ENCODE data around the gene PTN.
"Not testable (repeated sequence)": the region's sequence is repeated elsewhere in the genome, so short reads cannot be mapped to it uniquely, and the experiment has no call there.

Gene PTN

GRCh38 chr7:137269240-137269639 lies 74.3 kb downstream of the PTN start:
- H3K27ac ChIP-seq (ENCODE audit: extremely low read depth, low read depth, low read length): no peak overlapping the region
- no peaks in the 10 kb centered on the region for H3K36me3 ChIP-seq (ENCODE audit: control insufficient read depth in 2 of 2, insufficient read depth in 1 of 2, low read length in 2 of 2)
- ChIA-PET CTCF (interaction anchor here (0.6 to 0.7 kb wide), 2 partner anchors 74 to 322 kb away, joined by 3 read pairs; no protein-coding TSS in a partner anchor), POLR2A (no interaction called here)
- no peak for TF ChIP-seq ZNF843 (tag by site-specific recombination; IDR thresholded peaks at IDR 0.05)
- no peak for TF ChIP-seq ZNF121 (tag by site-specific recombination; IDR thresholded peaks at IDR 0.05)
- TF ChIP-seq ZSCAN30 (tag by site-specific recombination; IDR thresholded peaks at IDR 0.05): no peak
- TF ChIP-seq KLF10 (tag by site-specific recombination; IDR thresholded peaks at IDR 0.05): no peak
- TF ChIP-seq SETDB1 (IDR thresholded peaks at IDR 0.05; ENCODE audit: insufficient read length, low read length): no peak
- no peak for TF ChIP-seq ZNF571 (tag by site-specific recombination; IDR thresholded peaks at IDR 0.05)
- no peak for TF ChIP-seq ZNF140 (tag by site-specific recombination; IDR thresholded peaks at IDR 0.05)
- no peak for TF ChIP-seq ZNF274 (IDR thresholded peaks at IDR 0.05; ENCODE audit: low read length)
- TF ChIP-seq ZNF274 (tag by site-specific recombination; IDR thresholded peaks at IDR 0.05; ENCODE audit: borderline replicate concordance): no peak
- no peaks in the 10 kb centered on the region for H3K9me3 ChIP-seq (ENCODE audit: control insufficient read depth, insufficient read depth, low read depth, low read length)
- no peaks in the 10 kb centered on the region for H3K4me1 ChIP-seq (ENCODE audit: control insufficient read depth, insufficient read depth, low read length)
- H3K4me3 ChIP-seq (ENCODE audit: low read depth, low read length): no peak overlapping the region

- H3K4me1 ChIP-seq (ENCODE audit: control insufficient read depth, insufficient read depth, low read length); H3K9me3 ChIP-seq (ENCODE audit: control insufficient read depth, insufficient read depth, low read depth, low read length); H3K36me3 ChIP-seq (ENCODE audit: control insufficient read depth in 2 of 2, insufficient read depth in 1 of 2, low read length in 2 of 2); H3K4me3 ChIP-seq (ENCODE audit: low read depth, low read length); POLR2A ChIA-PET; H3K27ac ChIP-seq (ENCODE audit: extremely low read depth, low read depth, low read length): not testable (repeated sequence)
- CTCF ChIA-PET: interaction anchor here (0.7 kb wide), 1 partner anchor 323 kb away, joined by 3 read pairs; no protein-coding TSS in a partner anchor
Measured at GRCh38 chr7:137268001-137268865, 75.3 kb downstream of the PTN start.

GRCh38 chr7:137266764-137267163 lies 76.8 kb downstream of the PTN start:
- Histone ChIP-seq H3K9me3 (ENCODE audit: control insufficient read depth, insufficient read depth, low read depth, low read length) (no peaks in the 10 kb centered on the region), H3K27ac (ENCODE audit: extremely low read depth, low read depth, low read length) (no peak overlapping the region), H3K4me3 (ENCODE audit: low read depth, low read length) (no peak overlapping the region), H3K36me3 (ENCODE audit: control insufficient read depth in 2 of 2, insufficient read depth in 1 of 2, low read length in 2 of 2) (no peaks in the 10 kb centered on the region), H3K4me1 (ENCODE audit: control insufficient read depth, insufficient read depth, low read length) (no peaks in the 10 kb centered on the region)
- ChIA-PET POLR2A (no interaction called here), CTCF (no interaction called here)
- TF ChIP-seq ZNF416 (tag by site-specific recombination; IDR thresholded peaks at IDR 0.05): no peak
- no peak for TF ChIP-seq ZNF433 (tag by site-specific recombination; IDR thresholded peaks at IDR 0.05; ENCODE audit: low read depth)
- TF ChIP-seq ZBTB17 (tag by site-specific recombination; IDR thresholded peaks at IDR 0.05): no peak
- no peak for TF ChIP-seq ZBTB8A (tag by site-specific recombination; IDR thresholded peaks at IDR 0.05)

GRCh38 chr7:137265480-137265879 lies 78.1 kb downstream of the PTN start:
- H3K9me3 ChIP-seq (ENCODE audit: control insufficient read depth, insufficient read depth, low read depth, low read length); H3K36me3 ChIP-seq (ENCODE audit: control insufficient read depth in 2 of 2, insufficient read depth in 1 of 2, low read length in 2 of 2); POLR2A ChIA-PET; H3K27ac ChIP-seq (ENCODE audit: extremely low read depth, low read depth, low read length); H3K4me3 ChIP-seq (ENCODE audit: low read depth, low read length); CTCF ChIA-PET; H3K4me1 ChIP-seq (ENCODE audit: control insufficient read depth, insufficient read depth, low read length): not testable (repeated sequence)

- no peaks in the 10 kb centered on the region for H3K36me3 ChIP-seq (ENCODE audit: control insufficient read depth in 2 of 2, insufficient read depth in 1 of 2, low read length in 2 of 2)
- POLR2A ChIA-PET: no interaction called here
- no peaks in the 10 kb centered on the region for H3K4me1 ChIP-seq (ENCODE audit: control insufficient read depth, insufficient read depth, low read length)
- H3K4me3 ChIP-seq (ENCODE audit: low read depth, low read length): no peak overlapping the region
- CTCF ChIA-PET: no interaction called here
- no peak overlapping the region for H3K27ac ChIP-seq (ENCODE audit: extremely low read depth, low read depth, low read length)
- H3K9me3 ChIP-seq (ENCODE audit: control insufficient read depth, insufficient read depth, low read depth, low read length): no peaks in the 10 kb centered on the region
- TF ChIP-seq ZNF529 (tag by site-specific recombination; IDR thresholded peaks at IDR 0.05; ENCODE audit: insufficient replicate concordance) (no peak), ZNF518A (tag by site-specific recombination; conservative IDR thresholded peaks at IDR 0.05; ENCODE audit: low read depth) (no peak), YY1 (tag by site-specific recombination; IDR thresholded peaks at IDR 0.05) (no peak), HIC1 (tag by site-specific recombination; IDR thresholded peaks at IDR 0.05) (no peak), ZNF521 (tag by site-specific recombination; IDR thresholded peaks at IDR 0.05) (no peak)
Measured at GRCh38 chr7:137262599-137262998, 80.9 kb downstream of the PTN start.

All from HEK293 (cell line).